K562 (cell line): Measurements from ENCODE around the gene ZP1. TPM values are rescaled to one million over a fixed set of nuclear protein-coding genes. Genes with fewer than 3 reads are reported as not detected.

Experiments used
- ATAC-seq: fragments of 200-7000 bp; cut with Tn5 transposase; 3 replicates; pipeline ENCODE4 v1.9.1; 2020; ENCODE audit warnings: moderate library complexity
- BruUV-seq: library from RNA; stranded (reverse); fragments of 400-500 nt; replicated peaks from 2 replicates; lab custom pipeline; 2021; lab: Mats Ljungman, UMichigan
- CTCF ChIA-PET: fragments of 300-600 bp; formaldehyde crosslinking; extraction: SDS; loops from one replicate; lab custom pipeline; 2021; ENCODE audit warnings: low intra/inter-chr PET ratio; lab: Yijun Ruan, JAX
- POLR2A ChIA-PET: fragments of 300-600, 350-650 bp; sonication (Branson Sonifier 250); formaldehyde crosslinking; extraction: SDS; loops from one replicate; lab custom pipeline; 2021; ENCODE audit warnings: antibody characterized with exemption, inconsistent platforms; lab: Yijun Ruan, JAX
- DNase-seq, 4 experiments: peaks; one replicate each; pipeline versions ENCODE4 v3.0.0 to v3.0.0-alpha.2; 2011 to 2018; ENCODE audit warnings: low spot score in 3 of 4, mixed read lengths in 3 of 4; ENCODE audit errors: extremely low read depth in 1 of 4
- FAIRE-seq: peaks from 2 replicates; lab custom pipeline; 2011; peaks lifted over from hg19 to GRCh38; lab: Jason Lieb, UNC
- H2AFZ ChIP-seq: 2 replicates; pipeline ENCODE4 v1.6.0; 2011; ENCODE audit warnings: low read depth, low read length, control low read depth, inconsistent platforms
- H3K27ac ChIP-seq: fragments of 200-600 bp; 3 replicates; pipeline ENCODE4 v1.8.0; 2011; ENCODE audit warnings: low read depth, mild to moderate bottlenecking, control low read depth, inconsistent platforms, low read length, moderate library complexity, mixed read lengths; ENCODE audit errors: extremely low read depth
- H3K27me3 ChIP-seq, 2 experiments: fragments of 300-600 bp in 1 of 2; 2 replicates in 1 of 2; 3 replicates in 1 of 2; pipeline versions ENCODE4 v1.6.0 to v1.8.0; 2011; ENCODE audit warnings: inconsistent platforms in 2 of 2, low read length in 2 of 2, mild to moderate bottlenecking in 1 of 2, mixed read lengths in 1 of 2, moderate library complexity in 1 of 2; ENCODE audit not compliant: control insufficient read depth in 2 of 2, insufficient read depth in 2 of 2
- H3K36me3 ChIP-seq: fragments of 300-600 bp; 3 replicates; pipeline ENCODE4 v1.8.0; 2011; ENCODE audit warnings: mild to moderate bottlenecking, low read length, inconsistent platforms; ENCODE audit not compliant: control insufficient read depth, insufficient read depth
- H3K4me1 ChIP-seq, 2 experiments: fragments of 200-600 bp in 1 of 2; replicated peaks in 1 of 2; 2 replicates in 1 of 2; 3 replicates in 1 of 2; pipeline versions ENCODE4 v1.5.1 to v1.8.0; 2011; ENCODE audit warnings: inconsistent platforms in 2 of 2, low read length in 2 of 2, mild to moderate bottlenecking in 1 of 2, mixed read lengths in 1 of 2, moderate library complexity in 1 of 2; ENCODE audit not compliant: control insufficient read depth in 2 of 2, insufficient read depth in 2 of 2
- H3K4me2 ChIP-seq: 2 replicates; pipeline ENCODE4 v1.6.1; 2011; ENCODE audit warnings: low read length, control low read depth, inconsistent platforms, mixed read lengths; ENCODE audit not compliant: insufficient read depth
- H3K4me3 ChIP-seq: fragments of 200-600 bp; sonication (generic), shearing (Covaris generic); 2 replicates; pipeline ENCODE4 v1.5.1; 2016; ENCODE audit warnings: control low read depth, inconsistent platforms
- H3K79me2 ChIP-seq: fragments of 200-600 bp; 3 replicates; pipeline ENCODE4 v1.8.0; 2011; ENCODE audit warnings: low read length, inconsistent platforms; ENCODE audit not compliant: control insufficient read depth, insufficient read depth
- H3K9ac ChIP-seq, 2 experiments: 2 replicates each; pipeline versions ENCODE4 v1.6.0 to v1.6.1; 2011; ENCODE audit warnings: low read depth in 2 of 2, low read length in 2 of 2, control low read depth in 1 of 2, inconsistent platforms in 1 of 2, mild to moderate bottlenecking in 1 of 2, mixed read lengths in 1 of 2; ENCODE audit not compliant: insufficient read depth in 1 of 2
- H3K9me1 ChIP-seq: one replicate; pipeline ENCODE4 v1.6.0; 2011; ENCODE audit warnings: inconsistent platforms, mild to moderate bottlenecking, low read length, moderate library complexity; ENCODE audit not compliant: control insufficient read depth, insufficient read depth
- H3K9me3 ChIP-seq: replicated peaks from 2 replicates; pipeline ENCODE4 v1.5.1; 2011; ENCODE audit warnings: low read depth, low read length, inconsistent platforms; ENCODE audit not compliant: control insufficient read depth, insufficient read depth
- H4K20me1 ChIP-seq: replicated peaks from 2 replicates; pipeline ENCODE4 v1.6.1; 2011; ENCODE audit warnings: low read length, inconsistent platforms, mixed read lengths; ENCODE audit not compliant: control insufficient read depth, insufficient read depth
- FOXK1 ChIP-seq: sonication (generic); formaldehyde crosslinking; IDR thresholded peaks from 2 replicates; pipeline ENCODE4 v1.8.0; 2022; ENCODE audit warnings: missing genetic modification reagents, mild to moderate bottlenecking, borderline replicate concordance
- IFI16 ChIP-seq: fragments of 250-450 bp; sonication (Bioruptor Pico); IDR thresholded peaks from 2 replicates; pipeline ENCODE4 v2.1.2; 2022; ENCODE audit warnings: mild to moderate bottlenecking, inconsistent platforms
- KLF6 ChIP-seq: fragments of 250-450 bp; sonication (Bioruptor Pico); IDR thresholded peaks from 2 replicates; pipeline ENCODE4 v1.4.0; 2020; ENCODE audit warnings: mild to moderate bottlenecking, moderate library complexity, borderline replicate concordance
- MED1 ChIP-seq: sonication (generic); formaldehyde crosslinking; IDR thresholded peaks from 2 replicates; pipeline ENCODE4 v1.8.1; 2023; ENCODE audit warnings: missing genetic modification reagents, borderline replicate concordance
- MTA3 ChIP-seq: fragments of 450-650 bp; formaldehyde crosslinking; IDR thresholded peaks from 2 replicates; pipeline ENCODE4 v1.6.1; 2017; ENCODE audit warnings: mild to moderate bottlenecking, borderline replicate concordance
- PATZ1 ChIP-seq: fragments of 250-450 bp; sonication (Bioruptor Pico); IDR thresholded peaks from 2 replicates; pipeline ENCODE4 v1.5.0; 2020; ENCODE audit warnings: mild to moderate bottlenecking, borderline replicate concordance
- TAF1 ChIP-seq: IDR thresholded peaks from 2 replicates; pipeline ENCODE4 v1.6.1; 2011; ENCODE audit warnings: mild to moderate bottlenecking, low read length, moderate library complexity; ENCODE audit not compliant: insufficient read depth, control insufficient read depth, severe bottlenecking; ENCODE audit errors: extremely low read depth
- ZNF431 ChIP-seq: sonication (generic); formaldehyde crosslinking; IDR thresholded peaks from 2 replicates; pipeline ENCODE4 v1.8.0; 2022; ENCODE audit warnings: mild to moderate bottlenecking, missing genetic modification reagents
- WGBS: fragments of 100-300 bp; shearing (Covaris generic); methylation state at CpG from one replicate; pipeline ENCODE4 v1.1.6; 2016; ENCODE audit warnings: low coverage, mixed read lengths; ENCODE audit not compliant: insufficient coverage; ENCODE audit errors: missing lambda C conversion rate; 5-methylcytosine and 5-hydroxymethylcytosine counted together
- in situ Hi-C: fragments of 300-500 bp; cut with MboI; formaldehyde crosslinking; loops from 4 replicates; pipeline ENCODE4 v1.15.0; 2018; ENCODE audit warnings: inconsistent platforms, mixed read lengths
- intact Hi-C: fragments of 100-400 bp; cut with micrococcal nuclease; formaldehyde crosslinking; loops from 2 replicates; pipeline ENCODE4 v1.14.2; 2022
- polyA plus RNA-seq, 8 experiments: library from polyadenylated mRNA; depleted of rRNA in 4 of 8; stranded (reverse) in 5 of 8; unstranded in 3 of 8; fragments of >200 nt; fragmentation: Nextera tagmentation in 2 of 8; fragmentation: Illumina TruSeq in 1 of 8; extraction: Ambion mirVana in 2 of 8; extraction: Trizol in 1 of 8; gene quantifications; 2 replicates each; pipeline versions ENCODE4 v1.2.1 to v1.2.3, GENCODE V29; 2011 to 2014; ENCODE audit warnings: inconsistent platforms in 1 of 8, missing spikeins in 1 of 8
- total RNA-seq, 7 experiments: library from RNA; depleted of rRNA in 6 of 7; stranded (reverse); fragments of >200 nt in 6 of 7; fragmentation: Illumina TruSeq in 2 of 7; extraction: Trizol in 2 of 7; gene quantifications; 2 replicates each; pipeline versions ENCODE4 v1.2.1 to v1.2.3, GENCODE V29; 2011 to 2021; ENCODE audit warnings: low replicate concordance in 1 of 7

Gene ZP1
- total and polyA plus RNA-seq, 9 of the 15 experiments (the other 6 are each of a cell fraction or from before 2014, with no cell fraction given) = 0.11 to 0.15 TPM; not detected in 7

GRCh38 chr11:60916669-60917206, 49.4 kb downstream of the ZP1 start:
- FAIRE-seq (no peak), ATAC-seq (no peak), DNase-seq (no peak)
- H3K27ac ChIP-seq = no peak overlapping the region
- H2AFZ ChIP-seq = no peak overlapping the region
- CTCF ChIA-PET = no interaction called here
- no peak overlapping the region for H3K4me3 ChIP-seq
- H3K9me3 ChIP-seq = no peaks in the 10 kb centered on the region
- peaks cover 45% of the 10 kb centered on the region for H3K36me3 ChIP-seq
- 83% methylated on average over 2 of the region's 3 CpGs for WGBS
- POLR2A ChIA-PET = interaction anchor here (0.6 to 2.3 kb wide), 3 partner anchors 11 to 1147 kb away, joined by 3 to 14 read pairs (median 4); partner anchors contain the start of gene PRPF19
- BruUV-seq = no TSS peak
- intact Hi-C loops (no loop called here), in situ Hi-C loops (no loop called here)
- peak overlapping the region in 1 of 2 experiments; percentile 39; a peak in 1 of 4 replicates for H3K9ac ChIP-seq
- TF ChIP-seq FOXK1 (CRISPR knock-in tag) = no peak
- no peak for TF ChIP-seq MED1 (CRISPR knock-in tag)
- TF ChIP-seq KLF6 (CRISPR knock-in tag) = no peak
- TF ChIP-seq MTA3 = no peak
- TF ChIP-seq TAF1 = no peak
- no peak for TF ChIP-seq IFI16 (CRISPR knock-in tag)
- no peak for TF ChIP-seq PATZ1 (CRISPR knock-in tag)
- TF ChIP-seq ZNF431 (CRISPR knock-in tag) = no peak
- peaks cover 54% of the 10 kb centered on the region for H3K79me2 ChIP-seq
- no peaks in the 10 kb centered on the region for H3K9me1 ChIP-seq
- H3K27me3 ChIP-seq = no peaks in the 10 kb centered on the region
- H3K4me2 ChIP-seq = no peak overlapping the region
- H3K4me1 ChIP-seq = peaks cover 17 to 29% of the 10 kb centered on the region in 2 experiments; a peak in 4 of 5 replicates
- peaks cover 5% of the 10 kb centered on the region; the same call in 1 of the 2 replicates for H4K20me1 ChIP-seq
